ENCODE data around the gene BSPH1.
"Not testable (repeated sequence)": the region's sequence is repeated elsewhere in the genome, so short reads cannot be mapped to it uniquely, and the experiment has no call there.

Gene BSPH1

DNA sequence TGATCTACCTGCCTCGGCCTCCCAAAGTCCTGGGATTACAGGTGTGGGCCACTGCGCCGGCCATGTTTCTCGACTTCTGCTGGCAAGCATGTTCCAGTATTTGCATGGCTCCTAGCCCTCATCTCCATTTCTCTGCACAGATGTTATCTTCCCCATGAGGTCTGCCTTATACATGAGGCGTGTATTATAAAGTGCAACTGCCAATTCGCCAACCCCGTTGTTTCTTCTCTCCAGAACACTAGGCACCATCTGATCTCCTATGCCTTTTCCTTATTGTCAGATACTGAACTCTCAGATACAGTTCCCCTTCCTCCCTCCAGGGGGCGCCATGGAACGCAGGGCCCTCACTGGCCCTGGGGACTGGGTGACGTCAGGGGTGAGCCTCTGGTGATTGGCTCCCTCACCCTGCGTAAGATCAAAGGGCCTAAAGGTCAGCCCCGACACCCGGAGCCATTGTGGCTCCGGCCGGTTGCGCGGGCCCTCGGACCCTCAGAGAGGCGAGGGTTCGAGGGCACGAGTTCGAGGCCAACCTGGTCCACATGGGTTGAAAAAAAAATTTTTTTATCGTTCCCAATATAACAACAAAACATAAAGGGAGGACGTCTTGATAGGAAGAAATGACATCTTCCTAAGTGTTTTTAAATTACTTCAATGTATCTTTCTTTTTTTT lies 42.0 kb downstream of the BSPH1 start:
- not testable (repeated sequence) for H3K27ac ChIP-seq (ENCODE audit: low read length); H3K4me1 ChIP-seq (ENCODE audit: insufficient read depth, low read length); H3K36me3 ChIP-seq (ENCODE audit: insufficient read depth, low read length); H3K4me3 ChIP-seq (ENCODE audit: low read depth in 1 of 2, low read length in 2 of 2); ATAC-seq (ENCODE audit: insufficient read depth, low read depth); H2AFZ ChIP-seq (ENCODE audit: low read depth, low read length); H3K9ac ChIP-seq (ENCODE audit: low read depth, low read length); H3K79me2 ChIP-seq (ENCODE audit: insufficient read depth, low read length); H3K4me2 ChIP-seq (ENCODE audit: insufficient read depth, low read length); H3K27me3 ChIP-seq (ENCODE audit: insufficient read depth, low read length, poor library complexity); H4K20me1 ChIP-seq (ENCODE audit: insufficient read depth, low read length); H3K9me3 ChIP-seq (ENCODE audit: insufficient read depth, low read length, severe bottlenecking)
- DNase-seq, result peak; percentile 31
- TF ChIP-seq, protein P1, sequence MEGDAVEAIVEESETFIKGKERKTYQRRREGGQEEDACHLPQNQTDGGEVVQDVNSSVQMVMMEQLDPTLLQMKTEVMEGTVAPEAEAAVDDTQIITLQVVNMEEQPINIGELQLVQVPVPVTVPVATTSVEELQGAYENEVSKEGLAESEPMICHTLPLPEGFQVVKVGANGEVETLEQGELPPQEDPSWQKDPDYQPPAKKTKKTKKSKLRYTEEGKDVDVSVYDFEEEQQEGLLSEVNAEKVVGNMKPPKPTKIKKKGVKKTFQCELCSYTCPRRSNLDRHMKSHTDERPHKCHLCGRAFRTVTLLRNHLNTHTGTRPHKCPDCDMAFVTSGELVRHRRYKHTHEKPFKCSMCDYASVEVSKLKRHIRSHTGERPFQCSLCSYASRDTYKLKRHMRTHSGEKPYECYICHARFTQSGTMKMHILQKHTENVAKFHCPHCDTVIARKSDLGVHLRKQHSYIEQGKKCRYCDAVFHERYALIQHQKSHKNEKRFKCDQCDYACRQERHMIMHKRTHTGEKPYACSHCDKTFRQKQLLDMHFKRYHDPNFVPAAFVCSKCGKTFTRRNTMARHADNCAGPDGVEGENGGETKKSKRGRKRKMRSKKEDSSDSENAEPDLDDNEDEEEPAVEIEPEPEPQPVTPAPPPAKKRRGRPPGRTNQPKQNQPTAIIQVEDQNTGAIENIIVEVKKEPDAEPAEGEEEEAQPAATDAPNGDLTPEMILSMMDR (IDR thresholded peaks at IDR 0.05; ENCODE audit: borderline replicate concordance, extremely low read depth, low read length, poor library complexity, severe bottlenecking), result peak; percentile 48

- not testable (repeated sequence) for H2AFZ ChIP-seq (ENCODE audit: low read depth, low read length)
Observed at GRCh38 chr19:47928581-47928980, 63.4 kb downstream of the BSPH1 start.

DNA sequence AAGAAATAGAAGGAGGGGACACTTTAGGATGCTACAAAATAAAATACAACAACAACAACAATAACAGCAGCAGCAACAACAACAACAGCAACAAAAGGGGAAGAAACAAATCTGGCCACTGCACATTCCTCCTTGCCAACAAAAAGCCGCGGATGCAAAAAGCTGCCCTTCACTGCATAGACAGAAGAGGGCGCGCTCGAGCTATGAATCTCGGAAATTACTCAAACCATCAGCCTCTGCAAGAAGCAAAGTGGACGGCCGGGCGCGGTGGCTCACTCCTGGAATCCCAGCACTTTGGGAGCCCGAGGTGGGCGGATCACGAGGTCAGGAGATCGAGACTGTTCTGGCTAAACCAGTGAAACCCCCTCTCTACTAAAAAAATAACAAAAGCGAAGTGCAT lies 71.9 kb downstream of the BSPH1 start:
- not testable (repeated sequence) for H3K9me3 ChIP-seq (ENCODE audit: insufficient read depth, low read length, severe bottlenecking); H3K27me3 ChIP-seq (ENCODE audit: insufficient read depth, low read length, poor library complexity); H3K9ac ChIP-seq (ENCODE audit: low read depth, low read length); H3K4me3 ChIP-seq (ENCODE audit: low read depth in 1 of 2, low read length in 2 of 2); H3K36me3 ChIP-seq (ENCODE audit: insufficient read depth, low read length); DNase-seq; ATAC-seq (ENCODE audit: insufficient read depth, low read depth); H3K79me2 ChIP-seq (ENCODE audit: insufficient read depth, low read length); H3K27ac ChIP-seq (ENCODE audit: low read length); H3K4me1 ChIP-seq (ENCODE audit: insufficient read depth, low read length); H2AFZ ChIP-seq (ENCODE audit: low read depth, low read length); H3K4me2 ChIP-seq (ENCODE audit: insufficient read depth, low read length); H4K20me1 ChIP-seq (ENCODE audit: insufficient read depth, low read length)

More at GRCh38 chr19:47928581-47928980, 63.4 kb downstream of the BSPH1 start:
- ATAC-seq (ENCODE audit: insufficient read depth, low read depth); H3K36me3 ChIP-seq (ENCODE audit: insufficient read depth, low read length); H3K9ac ChIP-seq (ENCODE audit: low read depth, low read length); H3K4me1 ChIP-seq (ENCODE audit: insufficient read depth, low read length); H4K20me1 ChIP-seq (ENCODE audit: insufficient read depth, low read length); H3K27ac ChIP-seq (ENCODE audit: low read length); H3K4me2 ChIP-seq (ENCODE audit: insufficient read depth, low read length); H3K4me3 ChIP-seq (ENCODE audit: low read depth in 1 of 2, low read length in 2 of 2); DNase-seq; H3K27me3 ChIP-seq (ENCODE audit: insufficient read depth, low read length, poor library complexity); H3K9me3 ChIP-seq (ENCODE audit: insufficient read depth, low read length, severe bottlenecking); H3K79me2 ChIP-seq (ENCODE audit: insufficient read depth, low read length): not testable (repeated sequence)

All from DND-41 (cell line).